ENCODE measurements around the gene SLC8B1.

GRCh38 chr12:113370923-113371682 lies 36.2 kb upstream of the SLC8B1 start:
- TF ChIP-seq CTCF (IDR thresholded peaks at IDR 0.05; ENCODE audit: low read depth, low read length) (no peak), POLR2A (IDR thresholded peaks at IDR 0.05; ENCODE audit: extremely low read depth, insufficient read length) (no peak), MYC (IDR thresholded peaks at IDR 0.05; ENCODE audit: low read depth, low read length) (no peak)
